ENCODE results near the gene RPL18A. TPM values are rescaled to one million over a fixed set of nuclear protein-coding genes. Genes with fewer than 3 reads are reported as not detected.
A peak's percentile ranks its signal among the peaks of the same experiment; 100 is the strongest.

RPL18A gene
- total and polyA plus RNA-seq, 2 of the 13 experiments (the other 11 are each of a cell fraction or from before 2014, with no cell fraction given), result 1,471 to 2,004 TPM

- TF ChIP-seq AHDC1 (CRISPR knock-in tag; IDR thresholded peaks at IDR 0.05; ENCODE audit: borderline replicate concordance), result no peak
- 0 out of 2 replicates have a peak, but pooled peaks have one; percentile 42 for TF ChIP-seq ZHX1 (CRISPR knock-in tag; IDR thresholded peaks at IDR 0.05; ENCODE audit: low read depth)
- no peak; the same call in 1 of the 2 replicates for TF ChIP-seq FOXJ3 (CRISPR knock-in tag; IDR thresholded peaks at IDR 0.05; ENCODE audit: borderline replicate concordance)
- TF ChIP-seq ZNF136 (CRISPR knock-in tag; IDR thresholded peaks at IDR 0.05; ENCODE audit: low read depth), result no peak
- no peak for TF ChIP-seq ZNF616 (CRISPR knock-in tag; IDR thresholded peaks at IDR 0.05; ENCODE audit: low read depth)
- TF ChIP-seq ATF3 (CRISPR knock-in tag; IDR thresholded peaks at IDR 0.05), result 0 out of 2 replicates have a peak, but pooled peaks have one; percentile 44
- peak; percentile 75; the same call in 1 of the 2 replicates for TF ChIP-seq TFAP4 (IDR thresholded peaks at IDR 0.05; ENCODE audit: borderline replicate concordance, low read depth)
- TF ChIP-seq ZNF282 (IDR thresholded peaks at IDR 0.05; ENCODE audit: partially characterized antibody), result no peak
- TF ChIP-seq RERE (CRISPR knock-in tag; IDR thresholded peaks at IDR 0.05; ENCODE audit: low read depth), result no peak
- TF ChIP-seq FOSL1 (CRISPR knock-in tag; IDR thresholded peaks at IDR 0.05; ENCODE audit: borderline replicate concordance), result no peak
- no peak for TF ChIP-seq KAT2B (IDR thresholded peaks at IDR 0.05; ENCODE audit: borderline replicate concordance, low read depth, low read length)
These were observed at the start of gene RPL18A (continued) for GRCh38 chr19:17859533-17860330.

Measured in HepG2 (cell line).